Liver (tissue), 9 donors: ENCODE measurements around the gene DUSP2. TPM values are rescaled to one million over a fixed set of nuclear protein-coding genes. Genes with fewer than 3 reads are reported as not detected.

Source experiments
- DNase-seq: peaks from one replicate; pipeline ENCODE4 v3.0.0-alpha.2; 2017; ENCODE audit warnings: low spot score
- H3K27ac ChIP-seq, 2 donors: one replicate each; pipeline ENCODE4 v1.7.0; 2013; ENCODE audit warnings: inconsistent platforms in 2 of 2, low read length in 2 of 2, control low read depth in 1 of 2, low read depth in 1 of 2, mild to moderate bottlenecking in 1 of 2
- H3K27me3 ChIP-seq, 4 donors: one replicate each; pipeline versions ENCODE4 v1.6.1 to v1.7.0; 2013; ENCODE audit warnings: low read length in 3 of 4, inconsistent platforms in 1 of 4, mild to moderate bottlenecking in 1 of 4, moderate library complexity in 1 of 4; ENCODE audit not compliant: control insufficient read depth in 4 of 4, insufficient read depth in 4 of 4
- H3K36me3 ChIP-seq, 4 donors: one replicate each; pipeline versions ENCODE4 v1.6.1 to v1.7.0; 2013; ENCODE audit warnings: low read length in 3 of 4, mild to moderate bottlenecking in 3 of 4, low read depth in 1 of 4, moderate library complexity in 1 of 4; ENCODE audit not compliant: control insufficient read depth in 4 of 4, insufficient read depth in 3 of 4
- H3K4me1 ChIP-seq, 4 donors: one replicate each; pipeline versions ENCODE4 v1.6.1 to v1.7.0; 2013; ENCODE audit warnings: low read length in 3 of 4, mild to moderate bottlenecking in 3 of 4, moderate library complexity in 1 of 4; ENCODE audit not compliant: control insufficient read depth in 4 of 4, insufficient read depth in 4 of 4
- H3K4me3 ChIP-seq, 3 donors: one replicate each; pipeline versions ENCODE4 v1.6.1 to v1.7.0; 2013; ENCODE audit warnings: low read length in 3 of 3, control low read depth in 1 of 3, low read depth in 1 of 3, mild to moderate bottlenecking in 1 of 3
- H3K9ac ChIP-seq, 2 donors: one replicate each; pipeline ENCODE4 v1.7.0; 2013; ENCODE audit warnings: low read length in 2 of 2, mild to moderate bottlenecking in 2 of 2, moderate library complexity in 2 of 2, control low read depth in 1 of 2, low read depth in 1 of 2
- H3K9me3 ChIP-seq, 4 donors: one replicate each; pipeline versions ENCODE4 v1.6.1 to v1.7.0; 2013; ENCODE audit warnings: low read length in 3 of 4; ENCODE audit not compliant: control insufficient read depth in 4 of 4
- ATF3 ChIP-seq: IDR thresholded peaks from 2 replicates; pipeline ENCODE4 v1.6.1; 2016; ENCODE audit warnings: antibody characterized with exemption
- CTCF ChIP-seq: fragments of 150-350 bp; IDR thresholded peaks from 2 replicates; pipeline ENCODE4 v1.5.1; 2017; ENCODE audit warnings: improper control_type of control experiment, low read depth, low read length; ENCODE audit not compliant: missing input control
- EGR1 ChIP-seq, 2 donors: IDR thresholded peaks; 2 replicates each; pipeline ENCODE4 v1.6.1; 2016 to 2018; ENCODE audit warnings: antibody characterized with exemption in 2 of 2, low read depth in 2 of 2
- FOXA1 ChIP-seq: IDR thresholded peaks from 2 replicates; pipeline ENCODE4 v1.6.1; 2016; ENCODE audit warnings: antibody characterized with exemption
- FOXA2 ChIP-seq: IDR thresholded peaks from 2 replicates; pipeline ENCODE4 v1.6.1; 2016; ENCODE audit warnings: antibody characterized with exemption
- GABPA ChIP-seq, 2 donors: IDR thresholded peaks in 1 of 2; conservative IDR thresholded peaks in 1 of 2; 2 replicates each; pipeline ENCODE4 v1.6.1; 2016; ENCODE audit warnings: antibody characterized with exemption in 2 of 2, mild to moderate bottlenecking in 1 of 2, moderate library complexity in 1 of 2
- HNF4A ChIP-seq, 2 donors: conservative IDR thresholded peaks; 2 replicates each; pipeline ENCODE4 v1.6.1; 2016; ENCODE audit warnings: antibody characterized with exemption in 2 of 2, mild to moderate bottlenecking in 2 of 2
- HNF4G ChIP-seq: IDR thresholded peaks from 2 replicates; pipeline ENCODE4 v1.6.1; 2016; ENCODE audit warnings: antibody characterized with exemption
- JUND ChIP-seq, 2 donors: IDR thresholded peaks; 2 replicates each; pipeline ENCODE4 v1.6.1; 2016; ENCODE audit warnings: antibody characterized with exemption in 2 of 2
- MAX ChIP-seq: IDR thresholded peaks from 2 replicates; pipeline ENCODE4 v1.6.1; 2016; ENCODE audit warnings: antibody characterized with exemption
- NR2F2 ChIP-seq: IDR thresholded peaks from 2 replicates; pipeline ENCODE4 v1.6.1; 2016; ENCODE audit warnings: antibody characterized with exemption
- RAD21 ChIP-seq, 2 donors: IDR thresholded peaks; 2 replicates each; pipeline ENCODE4 v1.6.1; 2016; ENCODE audit warnings: antibody characterized with exemption in 2 of 2, mild to moderate bottlenecking in 2 of 2
- REST ChIP-seq: IDR thresholded peaks from 2 replicates; pipeline ENCODE4 v1.6.1; 2016; ENCODE audit warnings: antibody characterized with exemption, mild to moderate bottlenecking
- RXRA ChIP-seq, 2 donors: IDR thresholded peaks; 2 replicates each; pipeline ENCODE4 v1.6.1; 2017 to 2018; ENCODE audit warnings: antibody characterized with exemption in 2 of 2, mild to moderate bottlenecking in 1 of 2
- SP1 ChIP-seq: IDR thresholded peaks from 2 replicates; pipeline ENCODE4 v1.6.1; 2018; ENCODE audit warnings: antibody characterized with exemption, mild to moderate bottlenecking
- TAF1 ChIP-seq: conservative IDR thresholded peaks from 2 replicates; pipeline ENCODE4 v1.6.1; 2016; ENCODE audit warnings: antibody characterized with exemption, mild to moderate bottlenecking
- YY1 ChIP-seq: IDR thresholded peaks from 2 replicates; pipeline ENCODE4 v1.6.1; 2016; ENCODE audit warnings: antibody characterized with exemption, mild to moderate bottlenecking
- ZBTB33 ChIP-seq: IDR thresholded peaks from 2 replicates; pipeline ENCODE4 v1.6.1; 2016; ENCODE audit warnings: antibody characterized with exemption
- WGBS: extraction: QIAGEN DNeasy Blood & Tissue Kit; methylation state at CpG from one replicate; pipeline ENCODE4 v1.1.7; 2013; 5-methylcytosine and 5-hydroxymethylcytosine counted together
- polyA plus RNA-seq, 2 donors: library from polyadenylated mRNA; stranded (reverse) in 1 of 2; unstranded in 1 of 2; fragments of 200-250 nt in 1 of 2; fragments of >200 nt in 1 of 2; fragmentation: Nextera tagmentation in 1 of 2; extraction: Ambion mirVana in 1 of 2; gene quantifications; one replicate each; pipeline versions ENCODE4 v1.2.1 to v1.2.3, GENCODE V29; 2013 to 2015
- total RNA-seq, 2 donors: library from RNA; depleted of rRNA; stranded (reverse); fragments of >200 nt; gene quantifications; one replicate each; pipeline ENCODE4 v1.2.3, GENCODE V29; 2014
- donor health status: healthy.
- donor health status: healthy.
- donor health status: healthy.
- donor health status: healthy.
- donor health status: healthy.

Gene DUSP2
- total and polyA plus RNA-seq, 4 donors, result 0.99 to 2.8 (median 1.6) TPM

- TF ChIP-seq FOXA1 (no peak), CTCF (no peak), RXRA (IDR thresholded peaks at IDR 0.05) (no peak), MAX (no peak), HNF4G (no peak), ATF3 (no peak), GABPA (IDR thresholded peaks at IDR 0.05 in 1 of 2, conservative IDR thresholded peaks at IDR 0.05 in 1 of 2) (no peak), NR2F2 (no peak), YY1 (no peak), EGR1 (IDR thresholded peaks at IDR 0.05; ENCODE audit: low read depth in 2 of 2) (no peak), HNF4A (conservative IDR thresholded peaks at IDR 0.05) (no peak), RAD21 (IDR thresholded peaks at IDR 0.05) (no peak), TAF1 (no peak), ZBTB33 (no peak), REST (no peak), JUND (IDR thresholded peaks at IDR 0.05) (no peak), FOXA2 (no peak), SP1 (no peak)
- no peak overlapping the region for H3K27ac ChIP-seq
- no peak overlapping the region for H3K4me3 ChIP-seq
- no peak for DNase-seq
- H3K36me3 ChIP-seq, result no peaks in the 10 kb centered on the region
- WGBS, result 90% methylated on average over 10 of the region's 10 CpGs
- H3K9ac ChIP-seq, result no peak overlapping the region
- H3K9me3 ChIP-seq, result peaks cover 0 to 1% (median 0%) of the 10 kb centered on the region in 4 donors
- H3K4me1 ChIP-seq, result no peaks in the 10 kb centered on the region
- no peaks in the 10 kb centered on the region for H3K27me3 ChIP-seq
Observed at GRCh38 chr2:96156011-96156820, 11.0 kb upstream of the DUSP2 start.
